GM19324 (cell line): Measurements from ENCODE around the gene DOCK1.
"Not testable (repeated sequence)": the region's sequence is repeated elsewhere in the genome, so short reads cannot be mapped to it uniquely, and the experiment has no call there.

Source experiments
- ATAC-seq: cut with Tn5 transposase; IDR thresholded peaks from one replicate; pipeline ENCODE4 v1.9.1; 2021; ENCODE audit warnings: mild to moderate bottlenecking, moderate library complexity; ENCODE audit not compliant: unreplicated experiment, low FRiP score

Gene DOCK1

DNA sequence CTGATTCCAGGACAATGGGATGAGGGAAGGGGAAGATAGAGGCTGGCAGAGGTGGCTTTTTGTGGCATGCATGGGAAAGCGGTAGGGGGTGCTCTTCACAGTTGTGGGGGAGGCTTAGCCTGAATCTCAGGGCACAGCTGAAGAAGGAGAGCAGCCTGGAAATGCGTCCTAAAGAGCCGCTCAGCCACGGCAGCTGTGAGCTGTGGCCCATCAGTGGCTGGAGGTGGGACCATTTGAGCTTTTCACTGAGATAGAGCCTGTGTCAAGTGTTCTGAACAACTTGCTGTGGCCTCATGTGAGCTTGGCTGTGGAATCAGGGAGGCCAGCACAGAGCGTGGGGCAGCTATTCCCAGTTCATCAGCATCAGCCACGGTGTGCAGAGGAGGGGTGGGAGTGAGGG is 391.5 kb downstream of the DOCK1 start:
- ATAC-seq, result no peak

DNA sequence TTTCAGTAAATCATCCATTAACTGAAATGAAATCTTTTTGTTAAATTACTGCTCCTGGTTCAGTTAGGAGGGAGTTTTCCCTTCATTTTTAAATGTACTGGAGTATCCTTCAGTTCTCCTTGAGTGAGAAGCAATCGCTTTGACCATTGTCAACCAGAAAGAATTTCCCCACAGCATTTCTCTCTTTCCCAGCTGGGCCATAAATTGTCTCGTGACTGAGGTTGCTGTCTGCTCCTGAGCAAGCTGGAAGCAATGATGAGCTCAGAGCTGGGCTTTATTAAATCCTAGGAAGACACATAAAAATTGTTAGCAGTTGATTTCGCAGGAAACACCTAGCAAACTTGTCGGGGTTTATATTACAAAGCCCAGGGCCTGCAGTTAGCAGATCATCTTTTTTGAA is 393.2 kb downstream of the DOCK1 start:
- no peak for ATAC-seq

DNA sequence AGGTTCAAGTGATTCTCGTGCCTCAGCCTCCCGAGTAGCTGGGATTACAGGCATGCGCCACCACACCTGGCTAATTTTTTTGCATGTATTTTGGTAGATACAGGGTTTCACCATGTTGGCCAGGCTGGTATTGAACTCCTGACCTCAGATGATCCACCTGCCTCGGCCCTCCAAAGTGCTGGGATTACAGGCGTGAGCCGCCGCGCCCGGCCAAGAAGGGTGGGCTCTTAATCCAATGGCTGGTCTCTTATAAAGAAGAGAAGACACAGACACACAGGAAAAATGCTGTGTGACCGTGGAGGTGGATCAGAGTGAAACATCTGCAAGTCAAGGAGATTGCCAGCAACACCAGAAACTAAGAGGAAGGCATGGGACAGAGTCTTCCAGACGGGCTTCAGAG is 394.0 kb downstream of the DOCK1 start:
- not testable (repeated sequence) for ATAC-seq

- no peak for ATAC-seq
These were observed 394.9 kb downstream of the DOCK1 start for GRCh38 chr10:127299956-127300689.

DNA sequence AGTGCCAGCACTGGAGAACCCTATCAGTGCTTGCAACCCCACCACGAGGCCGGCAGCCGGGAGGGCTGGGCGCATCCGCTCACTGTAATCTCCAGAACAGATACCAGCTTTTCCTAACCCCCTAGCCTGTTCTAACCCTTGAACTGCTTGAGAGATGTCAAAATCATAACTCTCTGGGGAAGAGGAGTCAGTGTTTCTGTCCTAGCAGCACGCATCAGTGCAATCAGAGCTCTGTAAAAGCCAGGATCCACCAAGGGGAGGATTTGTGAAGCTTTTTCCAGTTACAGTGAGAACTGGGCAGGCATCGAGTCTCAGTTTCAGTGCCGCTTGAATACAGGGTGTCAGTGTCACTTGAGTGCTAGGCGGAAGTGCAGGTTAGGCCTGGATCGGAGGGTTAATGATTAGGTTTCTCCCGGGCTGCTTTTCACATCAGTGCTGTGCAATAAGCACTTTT is 395.7 kb downstream of the DOCK1 start:
- ATAC-seq, result no peak

GRCh38 chr10:127302343-127302742 is 397.1 kb downstream of the DOCK1 start:
- no peak for ATAC-seq

DNA sequence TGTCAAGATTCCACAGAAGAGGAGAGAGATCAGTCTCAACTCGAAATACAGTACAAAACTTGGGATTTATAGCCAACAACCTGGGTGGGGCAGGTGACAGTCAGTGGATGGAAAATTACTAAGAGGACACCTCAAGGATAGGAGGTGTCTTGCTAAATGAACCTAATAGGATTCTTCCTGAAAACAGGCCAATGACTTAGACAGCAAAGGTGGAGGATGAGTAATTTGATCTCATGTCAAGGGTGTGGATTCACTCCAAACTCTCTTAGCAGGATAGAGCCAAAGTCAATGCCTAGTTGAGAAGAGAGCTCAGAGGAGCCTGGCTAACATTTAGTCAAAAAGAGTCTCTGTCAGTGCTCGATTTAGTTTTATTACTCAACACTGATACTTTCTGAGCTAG is 397.9 kb downstream of the DOCK1 start:
- ATAC-seq, result no peak

DNA sequence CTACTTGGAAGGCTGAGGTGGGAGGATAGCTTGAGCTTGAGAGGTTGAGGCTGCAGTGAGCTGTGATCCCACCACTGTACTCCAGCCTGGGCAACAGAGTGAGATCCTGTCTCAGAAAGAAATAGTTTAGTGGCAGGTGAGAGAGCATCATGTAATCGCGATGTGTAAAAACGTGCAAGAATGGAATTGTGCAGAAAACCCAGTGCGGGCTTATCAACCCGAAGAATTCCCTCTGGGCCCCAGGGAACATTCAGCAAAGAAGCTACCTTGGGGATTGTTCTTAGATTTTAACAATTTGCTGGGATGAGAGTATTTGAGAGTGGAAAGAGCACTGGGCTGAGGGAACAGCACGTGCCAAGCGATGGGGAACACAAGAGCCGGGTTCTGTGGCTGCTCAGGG is 398.5 kb downstream of the DOCK1 start:
- no peak for ATAC-seq

DNA sequence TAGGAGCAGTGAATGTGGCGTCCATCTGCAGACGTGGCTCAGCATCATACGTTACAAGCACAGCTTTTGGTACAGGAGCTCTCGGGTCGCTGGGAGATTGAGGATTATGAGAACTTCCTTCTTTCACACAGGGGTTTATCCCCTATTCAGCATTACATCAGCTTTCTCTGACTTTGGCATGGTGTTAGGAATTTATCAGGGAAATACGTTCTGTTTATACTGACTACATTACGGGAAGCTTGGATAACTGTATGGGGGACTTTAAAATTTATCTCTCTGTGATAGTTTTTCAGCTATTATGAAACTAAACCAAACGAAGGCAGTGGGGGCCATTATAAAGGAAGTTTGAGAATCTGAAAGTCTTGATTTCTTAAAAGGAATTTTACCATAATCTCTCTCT is 401.3 kb downstream of the DOCK1 start:
- no peak for ATAC-seq

DNA sequence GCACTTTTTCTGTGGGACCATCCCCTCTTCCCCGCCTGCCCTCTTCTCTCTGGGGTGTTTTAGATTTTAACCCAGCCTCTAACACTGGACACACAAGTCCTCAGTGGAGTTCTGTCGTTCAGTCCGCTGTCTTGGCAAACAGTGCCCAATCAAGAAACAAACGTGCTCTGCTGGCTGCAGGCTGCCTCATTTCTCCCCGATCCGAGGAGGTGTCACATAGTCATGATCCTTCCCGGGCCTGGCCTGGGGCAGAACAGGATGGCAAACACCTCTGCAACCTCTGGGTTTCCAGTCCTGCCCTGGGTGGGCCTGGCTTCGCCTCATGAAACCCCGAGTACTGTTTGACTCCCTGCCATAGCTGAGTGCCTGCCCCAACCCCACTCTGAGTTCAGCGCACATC is 402.1 kb downstream of the DOCK1 start:
- no peak for ATAC-seq

DNA sequence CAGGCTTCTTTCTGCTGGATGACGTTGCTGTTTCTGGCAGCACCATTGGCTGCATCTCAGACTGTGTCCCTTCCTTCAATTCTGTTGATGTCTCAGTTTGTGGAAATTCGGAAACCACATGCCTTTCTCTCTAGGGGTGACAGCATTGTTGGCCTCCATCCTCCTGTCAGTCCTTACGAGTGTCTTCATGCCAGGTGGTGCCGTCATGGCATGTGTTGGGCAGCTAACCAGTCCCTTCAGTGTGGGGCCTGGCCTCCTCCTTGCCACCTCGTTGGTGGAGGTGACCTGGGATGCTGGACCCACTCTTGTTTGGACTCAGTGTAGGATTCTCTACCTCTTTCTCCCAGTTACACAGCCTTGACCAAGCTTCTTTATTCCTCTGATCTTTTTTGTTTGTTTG is 402.8 kb downstream of the DOCK1 start:
- ATAC-seq, result no peak

- not testable (repeated sequence) for ATAC-seq
These were observed 404.4 kb downstream of the DOCK1 start for GRCh38 chr10:127309619-127310018.

DNA sequence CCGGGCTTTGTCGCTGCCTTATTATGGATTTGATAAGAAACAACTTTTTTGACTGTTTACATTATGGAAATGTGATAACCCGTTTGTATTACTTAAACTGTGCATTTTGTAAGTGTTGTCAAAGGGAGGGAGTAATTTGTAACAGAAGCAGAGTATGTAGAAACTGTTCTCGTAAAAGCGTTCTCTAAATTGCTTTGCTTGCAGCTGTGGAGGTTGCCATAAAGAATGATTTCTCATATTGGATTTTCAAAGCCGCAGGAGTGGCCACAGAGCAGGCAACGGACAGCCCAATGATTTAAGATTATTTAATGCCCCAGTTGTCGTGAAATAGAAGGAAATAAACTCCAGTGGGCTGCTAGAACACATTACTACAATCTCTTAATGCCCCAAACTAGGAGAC is 405.2 kb downstream of the DOCK1 start:
- ATAC-seq, result no peak

DNA sequence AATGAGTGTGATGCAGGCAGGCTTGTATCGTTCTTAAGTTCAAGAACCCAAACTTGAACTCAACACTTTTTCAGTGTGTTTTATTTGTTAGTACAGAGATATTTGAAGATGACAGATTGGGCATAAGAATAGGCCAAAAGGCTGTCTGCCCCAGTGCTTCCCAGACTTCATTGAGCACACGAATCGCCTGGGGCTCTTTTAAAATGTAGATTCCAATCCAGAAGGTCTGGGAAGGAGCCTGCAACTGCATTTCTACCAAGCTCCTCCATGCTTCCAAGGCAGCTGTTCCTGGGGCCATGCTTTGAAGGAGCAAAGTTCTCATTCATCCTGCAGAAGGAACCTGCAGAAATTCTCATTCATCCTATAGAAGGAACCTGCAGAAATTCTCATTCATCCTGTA is 405.7 kb downstream of the DOCK1 start:
- no peak for ATAC-seq

DNA sequence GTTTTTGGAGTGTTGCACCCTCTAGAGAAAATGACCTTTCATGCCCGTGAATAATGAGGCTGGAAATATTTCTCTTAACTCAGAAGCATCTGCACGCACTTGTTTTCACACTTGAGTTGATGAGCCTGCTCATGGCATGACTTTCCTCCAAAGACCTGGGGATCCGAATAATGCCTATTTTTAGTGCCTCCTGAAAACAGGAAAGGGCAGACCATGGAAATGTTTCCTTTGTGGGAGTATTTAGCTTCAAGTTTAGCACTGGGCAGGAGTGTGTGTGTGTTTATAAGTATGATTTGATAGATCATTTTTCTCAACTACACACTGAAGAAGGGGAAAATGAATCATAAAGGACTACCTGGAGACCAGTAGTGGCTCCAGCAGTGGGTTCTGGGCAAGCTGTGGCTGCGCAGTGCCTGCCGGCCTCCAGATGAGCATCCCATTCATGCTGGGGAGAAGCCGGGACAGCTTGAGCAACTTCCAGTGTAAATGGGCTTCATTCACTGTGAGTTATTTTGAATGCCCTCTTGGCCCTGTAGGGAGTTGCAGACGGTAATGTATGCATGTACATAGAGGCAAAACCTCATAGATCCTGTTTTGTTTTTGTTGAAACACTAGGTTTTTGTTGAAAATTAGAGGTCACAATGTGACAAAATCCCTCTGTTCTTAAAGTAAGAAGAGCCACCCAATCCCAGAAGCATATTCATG is 408.9 kb downstream of the DOCK1 start:
- ATAC-seq, result no peak

GRCh38 chr10:127314797-127315196 is 409.6 kb downstream of the DOCK1 start:
- ATAC-seq, result no peak

- no peak for ATAC-seq
These were observed 410.7 kb downstream of the DOCK1 start for GRCh38 chr10:127315888-127316287.

GRCh38 chr10:127318396-127318795 is 413.2 kb downstream of the DOCK1 start:
- no peak for ATAC-seq

DNA sequence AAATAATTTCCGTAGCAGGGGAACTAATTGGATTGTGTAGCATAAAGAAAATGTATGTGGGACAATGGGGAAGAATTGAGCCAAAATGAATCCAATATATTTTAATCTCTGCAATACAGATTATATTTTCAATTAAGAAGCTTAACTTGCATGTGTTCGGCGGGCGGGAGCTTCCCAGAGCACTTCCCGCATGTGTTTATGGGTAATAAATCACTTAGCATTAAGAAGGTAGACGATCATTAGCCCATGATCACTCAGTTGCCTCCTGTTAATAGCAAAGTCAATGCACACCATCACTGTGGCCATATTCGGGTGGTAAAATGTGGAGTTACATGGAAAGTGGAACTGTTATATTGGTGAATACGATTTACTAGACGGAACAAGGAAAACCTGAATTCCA is 414.0 kb downstream of the DOCK1 start:
- ATAC-seq, result no peak

- no peak for ATAC-seq
These were observed 414.5 kb downstream of the DOCK1 start for GRCh38 chr10:127319691-127320090.

DNA sequence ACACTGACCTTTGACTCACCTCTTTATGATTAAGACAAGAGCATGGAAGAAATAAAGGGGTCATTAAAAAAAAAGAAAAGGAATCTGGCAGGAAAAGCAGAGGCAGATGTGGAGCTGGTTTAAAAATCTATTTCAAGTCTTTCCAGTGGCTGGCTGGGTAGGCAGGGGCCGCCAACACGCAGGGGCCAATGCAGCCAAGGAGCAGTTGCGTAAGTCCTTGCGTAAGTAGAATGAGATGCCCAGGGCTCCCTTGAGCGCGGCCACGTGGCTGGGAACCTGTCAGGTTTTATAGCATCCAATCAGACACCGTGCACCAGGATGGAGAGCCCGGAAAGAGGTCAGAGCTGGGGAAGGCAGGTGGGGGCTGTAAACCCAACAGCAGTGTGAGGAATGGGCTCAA is 414.9 kb downstream of the DOCK1 start:
- no peak for ATAC-seq

DNA sequence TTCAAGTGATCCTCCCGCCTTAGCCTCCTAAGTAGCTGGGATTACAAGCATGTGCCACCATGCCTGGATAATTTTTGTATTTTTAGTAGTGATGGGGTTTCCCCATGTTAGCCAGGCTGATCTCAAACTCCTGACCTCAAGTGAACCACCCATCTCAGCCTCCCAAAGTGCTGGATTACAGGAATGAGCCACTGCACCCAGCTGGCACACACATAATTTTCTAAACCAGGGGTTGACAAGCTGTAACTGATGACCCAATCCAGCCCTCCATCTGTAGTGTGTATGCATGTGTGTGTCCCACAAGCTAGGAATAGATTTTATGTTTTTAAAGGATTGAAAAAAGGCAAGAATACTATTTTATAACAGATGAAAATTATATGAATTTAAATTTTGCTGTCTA is 417.1 kb downstream of the DOCK1 start:
- ATAC-seq, result no peak
